Stimulated activated CD4-positive, alpha-beta T cell treated with anti-CD3 and anti-CD28 coated beads, Interleukin-1b, Interleukin-23, amount 100 ng/mL, for 48 hours (primary cell): ENCODE data around the gene GNA12.

Experiments
- DNase-seq: peaks from one replicate; pipeline ENCODE4 v3.0.0-alpha.2; 2020

GNA12 gene

DNA sequence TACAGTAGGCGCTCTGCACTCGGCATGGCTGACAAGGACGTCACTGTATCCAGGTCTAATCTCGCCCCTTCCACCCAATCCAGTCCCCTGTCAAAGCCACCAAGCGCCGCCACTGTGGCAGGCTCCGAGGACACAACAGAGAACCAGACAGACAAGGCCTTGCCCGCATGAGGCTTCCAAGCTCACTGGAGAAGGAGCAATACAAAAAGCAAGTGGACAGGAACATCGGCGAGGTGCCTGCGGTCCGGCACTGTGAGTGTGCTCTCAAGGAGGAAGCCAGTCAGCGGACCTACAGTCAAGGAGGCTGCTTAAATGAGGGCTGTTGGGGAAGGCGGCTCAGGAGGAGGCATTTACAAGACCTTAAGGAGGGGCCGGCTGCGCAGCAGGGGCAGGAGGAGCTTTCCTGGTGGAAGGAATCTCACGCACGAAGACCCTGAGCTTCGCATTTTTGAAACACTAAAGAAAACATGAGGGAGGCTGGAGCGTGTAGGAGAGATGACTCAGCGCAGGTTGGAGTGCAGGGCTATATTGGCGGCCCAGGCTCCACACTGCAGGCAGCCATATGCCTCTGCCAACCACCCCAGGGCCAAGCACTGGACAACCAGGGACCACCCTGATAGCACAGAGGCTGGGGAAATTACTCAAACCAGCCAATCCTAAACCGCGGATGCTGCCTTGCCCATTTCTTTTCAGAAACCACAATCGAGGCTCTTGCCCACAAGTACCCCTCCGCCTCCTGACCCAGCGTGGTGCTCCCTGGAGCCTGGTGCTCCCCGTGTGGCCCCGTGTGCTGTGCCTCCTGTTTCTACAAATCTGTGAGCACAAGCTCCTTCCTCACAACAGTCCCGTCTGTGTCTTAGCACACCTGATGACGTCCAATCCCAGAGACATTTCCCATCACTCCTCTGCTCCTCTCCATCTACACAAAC is 28.9 kb downstream of the GNA12 start:
- no peak for DNase-seq

DNA sequence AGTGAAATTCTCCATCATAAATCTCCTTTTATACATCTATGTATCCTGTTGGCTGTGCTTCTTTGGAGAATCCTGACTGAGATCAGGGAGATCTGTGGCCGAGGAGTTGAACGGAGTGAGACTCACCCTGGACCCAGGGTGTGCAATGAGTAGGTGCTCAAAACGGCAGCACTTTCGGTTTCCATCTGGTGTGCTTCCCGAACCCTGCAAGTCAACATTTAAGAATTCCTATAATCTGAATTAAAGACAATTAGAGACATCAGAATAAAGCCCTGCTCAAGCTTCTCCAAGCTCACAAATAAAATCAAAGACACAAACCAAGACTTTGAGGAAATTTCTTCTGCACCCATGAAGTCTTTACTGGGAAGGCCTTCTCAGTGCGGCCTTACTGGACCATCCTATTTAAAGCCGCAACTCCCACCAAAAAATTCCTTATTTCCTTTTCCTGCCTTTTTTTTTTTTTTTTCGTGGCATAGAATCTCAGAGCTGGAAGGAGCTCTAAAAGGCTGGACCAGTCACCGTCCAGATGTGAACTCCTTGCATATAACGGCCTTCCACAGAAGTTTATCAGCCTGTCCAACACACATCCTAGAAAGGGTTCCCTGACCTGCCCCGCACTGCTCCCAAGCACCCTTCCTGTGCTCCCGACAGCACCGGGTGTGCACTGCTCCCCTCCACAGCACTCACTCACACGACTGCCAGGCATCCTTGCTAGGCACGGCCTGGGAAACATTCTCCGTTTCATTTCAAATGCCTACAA is 29.7 kb downstream of the GNA12 start:
- no peak for DNase-seq

DNA sequence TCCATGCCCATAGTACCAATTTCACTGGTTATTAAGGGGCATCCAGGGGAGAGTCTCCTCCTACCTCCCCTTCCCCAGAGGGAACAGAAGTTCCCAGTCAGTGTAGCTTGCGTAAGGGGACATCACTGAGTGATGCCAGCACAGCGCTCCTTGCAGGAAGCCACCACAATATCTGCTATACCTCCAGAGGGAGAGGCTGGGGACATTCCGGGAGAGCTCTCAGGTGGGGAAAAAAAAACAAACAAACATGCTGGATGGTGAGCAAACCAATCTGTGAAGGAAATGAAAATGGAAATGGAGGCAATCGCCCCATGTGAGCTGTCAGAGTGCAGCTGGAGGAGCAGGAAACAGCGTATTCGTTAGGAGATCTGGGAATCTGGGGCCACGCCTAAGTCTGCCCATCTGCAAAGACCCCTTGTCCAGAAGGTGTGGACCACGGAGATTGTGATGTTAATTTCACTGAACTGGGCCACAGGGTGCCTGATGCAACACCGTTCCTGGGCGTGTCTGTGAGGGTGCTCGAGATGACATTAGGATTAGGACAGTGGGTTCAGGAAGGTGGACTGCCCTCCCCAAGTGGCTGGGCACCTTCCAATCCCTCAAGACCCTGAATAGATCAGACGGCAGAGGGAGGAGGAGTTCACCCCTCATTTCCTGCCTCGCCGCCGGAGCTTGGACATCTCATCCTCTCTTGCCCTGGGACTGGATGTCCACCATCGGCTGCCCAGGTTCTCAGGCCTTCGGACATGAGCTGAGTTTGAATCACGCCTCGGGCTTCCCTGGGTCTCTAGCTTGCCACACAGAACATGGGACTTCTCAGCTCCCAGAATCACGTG is 30.5 kb downstream of the GNA12 start:
- DNase-seq: no peak

DNA sequence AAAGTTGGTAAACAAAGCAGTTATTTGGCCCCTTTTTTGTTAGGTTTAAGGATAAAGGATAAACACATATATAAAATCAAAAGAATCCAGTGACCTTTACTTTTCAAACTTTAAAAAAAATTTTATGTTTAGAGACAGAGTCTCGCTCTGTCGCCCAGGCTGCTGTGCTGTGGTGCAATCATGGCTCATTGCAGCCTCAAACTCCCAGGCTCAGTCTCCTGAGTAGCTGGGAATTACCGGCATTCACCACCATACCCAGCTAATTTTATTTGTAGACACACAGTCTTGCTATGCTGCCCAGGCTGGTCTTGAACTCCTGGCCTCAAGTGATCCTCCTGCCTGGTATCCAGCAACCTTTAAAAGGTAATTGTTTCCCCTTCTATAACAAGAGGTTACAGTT is 31.3 kb downstream of the GNA12 start:
- DNase-seq: no peak

DNA sequence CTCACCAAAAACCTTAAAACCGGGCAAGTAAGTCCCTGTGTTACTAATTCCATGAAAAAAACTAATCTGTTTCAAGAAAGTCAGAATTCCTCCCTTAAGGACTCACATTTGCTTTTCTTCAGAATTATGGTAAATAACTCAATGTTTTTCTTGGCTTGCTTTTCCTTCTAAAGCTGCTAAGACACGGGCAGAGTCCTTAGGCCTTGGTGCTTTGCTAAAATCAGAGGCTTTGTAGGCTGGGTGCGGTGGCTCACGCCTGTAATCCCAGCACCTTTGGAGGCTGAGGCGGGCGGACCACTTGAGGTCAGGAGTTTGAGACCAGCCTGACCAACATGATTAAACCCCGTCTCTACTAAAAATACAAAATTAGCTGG is 32.0 kb downstream of the GNA12 start:
- DNase-seq: no peak

DNA sequence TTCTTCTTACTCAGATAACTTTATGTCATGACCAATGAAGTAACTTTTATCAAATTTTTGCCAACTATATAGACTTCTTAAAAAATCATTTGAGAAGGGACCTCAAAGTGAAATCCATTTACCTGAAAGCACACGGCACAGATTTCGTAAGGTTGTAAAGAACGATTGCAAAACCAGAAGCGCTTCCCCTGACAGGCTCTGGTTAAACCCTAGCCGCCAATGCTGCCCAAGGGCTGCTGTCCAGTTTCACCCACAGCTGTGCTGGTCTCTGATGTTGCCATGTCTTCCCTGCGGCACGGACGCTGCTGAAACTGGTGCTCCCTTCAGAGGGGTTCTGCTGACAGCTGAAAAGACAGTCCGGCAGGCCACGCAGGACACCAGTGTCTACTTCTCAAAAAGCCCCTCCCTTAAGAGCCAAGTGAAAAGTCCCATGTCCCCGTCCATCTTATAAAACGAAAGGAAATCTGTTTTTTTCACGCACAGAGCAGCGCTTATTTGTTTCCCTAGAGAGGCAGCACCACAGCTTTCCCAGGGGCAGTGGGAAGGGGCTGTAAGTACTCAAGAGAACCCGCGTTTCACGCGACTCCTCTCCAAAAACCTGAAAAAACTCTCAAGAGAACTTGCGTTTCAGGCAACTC is 32.5 kb downstream of the GNA12 start:
- DNase-seq: no peak

DNA sequence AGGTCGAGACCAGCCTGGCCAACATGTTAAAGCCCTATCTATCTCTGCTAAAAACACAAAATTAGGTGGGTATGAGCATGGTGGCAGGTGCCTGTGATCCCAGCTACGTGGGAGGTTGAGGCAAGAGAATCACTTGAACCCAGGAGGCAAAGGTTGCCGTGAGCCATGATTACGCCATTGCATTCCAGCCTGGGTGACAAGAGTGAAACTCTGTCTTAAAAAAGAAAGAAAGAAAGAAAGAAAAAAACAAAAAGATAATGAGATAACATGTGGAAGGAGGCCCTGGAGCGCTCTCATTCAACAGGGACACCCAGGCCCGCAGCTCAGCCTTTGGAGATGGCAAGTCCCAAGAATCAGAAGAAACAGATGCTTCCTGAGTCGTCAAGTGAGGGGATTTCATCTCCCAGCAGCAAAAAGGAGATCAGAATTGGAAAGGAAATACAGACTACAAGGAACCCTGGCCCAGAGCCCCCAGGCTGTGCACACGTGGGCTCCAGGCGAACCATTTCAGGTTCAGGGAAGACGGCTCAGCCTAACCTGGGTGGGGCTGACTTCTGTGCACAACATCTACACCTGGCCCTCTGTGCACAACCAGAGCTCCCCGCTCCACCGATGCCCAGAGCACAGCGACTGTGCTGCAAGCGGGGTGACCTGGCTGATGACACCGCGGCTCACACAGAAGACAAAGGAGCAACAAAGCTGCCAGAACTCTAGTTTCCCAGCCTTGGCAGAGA is 33.3 kb downstream of the GNA12 start:
- no peak for DNase-seq

DNA sequence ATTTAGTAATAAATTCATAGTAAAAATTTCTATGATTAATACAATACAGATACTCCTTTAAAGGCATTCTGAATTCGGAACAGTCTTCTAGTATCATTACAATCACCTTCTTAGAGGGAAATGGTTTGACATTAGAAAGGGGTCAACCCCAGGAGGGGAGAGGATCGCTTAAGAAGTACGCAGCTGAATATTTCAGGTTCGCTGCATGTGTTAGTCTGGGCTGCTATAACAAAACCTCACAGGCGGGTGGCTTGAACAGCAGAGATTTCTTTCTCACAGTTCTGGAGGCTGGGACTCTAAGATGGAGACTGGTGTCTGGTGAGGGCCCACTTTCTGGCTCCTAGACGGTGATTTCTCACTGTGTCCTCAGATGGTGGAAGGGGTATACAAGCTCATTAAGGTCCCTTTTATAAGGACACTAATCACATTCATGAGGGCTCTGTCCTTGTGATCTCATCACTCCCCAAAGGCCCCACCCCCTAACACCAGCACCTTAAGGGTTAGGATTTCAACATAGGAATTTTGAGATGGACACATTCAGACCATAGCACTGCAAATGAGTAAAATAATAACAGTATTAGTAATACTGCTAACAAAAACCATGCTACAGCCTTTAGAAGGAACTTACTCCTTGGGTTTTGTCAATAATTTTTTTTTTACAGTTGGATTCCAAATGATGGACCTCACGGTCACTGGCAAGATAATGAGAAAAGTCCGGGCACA is 34.0 kb downstream of the GNA12 start:
- no peak for DNase-seq

DNA sequence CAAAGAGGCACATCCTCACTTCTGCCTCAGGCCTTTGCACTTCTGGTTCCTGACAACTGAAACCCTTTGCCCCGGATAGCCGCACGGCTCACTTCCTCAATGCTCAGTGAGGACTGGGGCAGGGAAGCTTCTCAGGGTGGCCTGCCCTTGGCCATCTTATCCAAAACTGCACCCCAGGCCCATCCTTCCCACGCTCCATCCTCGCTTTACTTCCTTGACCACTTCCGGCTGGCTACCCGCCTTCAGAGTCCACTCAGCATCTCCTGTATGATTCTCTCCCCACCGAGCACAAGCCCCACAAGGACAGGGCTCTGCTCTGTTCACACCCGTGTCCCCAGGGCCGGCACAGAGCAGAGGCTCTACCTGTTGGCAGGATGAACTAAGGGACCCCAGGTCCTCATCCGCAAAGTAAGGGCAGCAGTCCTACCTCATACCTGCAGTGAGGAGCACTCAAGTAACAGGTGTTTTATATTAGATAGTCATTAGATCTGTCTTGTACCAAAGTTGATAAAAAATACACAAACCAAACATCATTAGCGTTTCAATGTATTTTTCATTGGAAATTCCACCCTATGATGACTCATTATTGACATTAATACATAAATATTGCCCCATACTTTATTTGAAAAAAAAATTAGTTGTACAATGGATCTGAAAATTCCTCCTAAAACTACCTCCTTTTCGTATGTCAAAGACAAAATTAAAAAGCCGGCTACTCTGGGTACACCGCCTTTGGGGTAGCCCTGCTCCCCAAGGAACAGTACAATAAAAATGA is 35.0 kb downstream of the GNA12 start:
- DNase-seq: no peak

DNA sequence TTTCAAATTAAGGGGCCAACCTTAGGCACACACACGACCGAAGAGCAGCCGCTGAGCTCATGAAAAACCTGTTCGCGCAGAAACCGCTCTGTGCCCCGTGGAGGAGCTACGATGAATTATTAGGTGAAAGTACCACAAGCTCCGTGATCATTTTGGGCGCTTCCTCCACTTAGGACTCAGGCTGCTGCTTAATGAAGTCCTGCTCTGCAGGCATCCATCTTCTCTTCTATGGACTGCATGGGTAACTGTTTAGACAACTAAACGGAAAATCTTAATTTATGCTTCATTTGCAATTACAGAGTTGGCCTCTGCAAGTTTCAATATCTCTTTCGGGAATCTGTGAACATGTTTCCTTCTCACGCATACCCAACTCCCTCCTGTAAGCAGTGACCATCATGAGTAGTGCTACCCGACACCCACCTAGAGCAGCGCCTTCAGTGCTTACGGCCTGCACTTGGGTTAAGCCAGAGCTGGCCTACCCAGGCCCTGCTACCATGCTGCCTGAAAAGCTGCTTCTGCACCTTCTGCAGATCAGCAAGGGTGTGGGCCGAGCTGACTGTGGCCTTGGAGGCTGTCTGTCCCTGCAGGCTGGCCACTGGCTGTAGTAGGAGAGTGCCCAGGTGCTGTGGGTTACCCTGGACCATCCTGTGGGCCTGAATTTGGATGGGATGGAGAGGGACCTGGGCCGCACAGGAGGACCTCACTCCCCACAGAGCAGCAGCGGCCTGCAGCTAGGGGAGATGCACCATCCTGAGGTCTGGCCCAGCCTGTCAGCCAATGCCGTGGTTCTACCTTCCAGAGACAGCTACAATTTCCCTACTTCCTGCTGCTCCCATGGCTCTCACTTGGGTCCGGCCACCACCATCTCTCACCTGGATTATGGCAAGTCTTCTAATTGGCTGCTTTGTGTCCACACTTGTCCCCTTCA is 36.0 kb downstream of the GNA12 start:
- no peak for DNase-seq

DNA sequence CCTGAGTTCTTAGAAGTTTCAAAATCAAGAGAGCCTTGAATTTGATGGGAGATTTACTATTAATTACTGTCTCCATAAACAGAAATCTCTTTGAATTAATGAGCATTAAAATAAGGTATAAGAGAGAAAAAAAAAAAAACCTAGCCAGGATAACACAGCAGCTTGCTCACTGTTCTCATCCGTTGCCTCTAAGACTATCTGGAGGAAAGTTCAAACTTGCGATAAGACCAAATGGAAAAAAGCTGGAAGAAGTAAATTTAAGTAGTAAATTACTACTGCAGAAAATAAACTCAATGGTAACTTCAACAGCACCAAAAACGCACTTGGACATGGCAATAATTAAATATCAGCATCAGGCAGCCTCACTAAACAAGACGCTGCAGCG is 36.7 kb downstream of the GNA12 start:
- no peak for DNase-seq

DNA sequence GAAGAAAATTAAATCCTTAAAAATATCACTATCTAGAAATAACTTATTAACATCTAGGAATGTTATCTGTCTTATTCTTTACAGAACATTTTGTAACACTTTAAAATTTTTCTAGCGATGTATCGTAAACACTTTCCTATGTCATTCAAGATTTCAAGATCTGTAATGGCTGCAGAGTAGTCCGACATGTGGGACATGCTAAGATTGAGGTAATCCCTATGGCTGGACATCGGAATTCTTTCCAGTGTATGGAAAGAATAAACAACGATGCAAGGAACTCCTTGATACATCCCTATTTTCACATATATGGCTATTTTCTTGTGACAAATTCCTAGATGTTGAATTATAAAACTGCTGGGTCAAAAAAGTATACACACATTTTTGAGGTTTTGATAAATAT is 37.5 kb downstream of the GNA12 start:
- no peak for DNase-seq

DNA sequence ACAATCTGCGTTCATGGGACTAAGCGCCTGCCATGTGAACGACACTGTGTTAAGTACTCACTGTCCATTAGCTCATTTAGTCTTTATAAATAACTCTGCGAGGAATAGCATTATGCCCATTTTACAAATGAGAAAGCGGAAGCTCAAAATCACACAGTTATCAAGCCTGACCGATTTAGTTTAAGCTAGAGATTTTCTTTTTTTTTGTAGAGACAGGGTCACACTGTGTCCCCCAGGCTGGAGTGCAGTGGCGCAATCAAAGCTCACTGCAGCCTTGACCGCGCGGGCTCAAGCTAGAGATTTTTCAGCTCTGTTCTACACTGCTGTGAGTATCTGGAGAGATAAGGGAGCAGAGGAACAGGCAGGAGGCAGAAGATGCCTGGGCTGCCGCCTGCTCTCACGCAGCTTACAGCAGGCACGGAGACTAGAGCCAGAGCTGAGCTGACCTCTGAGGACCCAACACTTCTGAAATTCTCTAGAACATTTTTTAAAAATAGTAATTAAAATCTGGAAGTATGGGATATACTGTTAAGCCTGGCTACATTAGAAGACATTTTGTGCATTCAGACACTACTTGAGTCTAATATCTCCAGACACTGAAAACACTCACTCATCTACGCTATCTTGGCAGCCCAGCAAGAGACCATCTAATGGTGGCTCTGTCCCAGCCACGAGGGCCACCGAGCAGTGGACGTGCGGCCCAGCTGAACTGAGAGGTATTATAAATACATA is 38.7 kb downstream of the GNA12 start:
- no peak for DNase-seq

DNA sequence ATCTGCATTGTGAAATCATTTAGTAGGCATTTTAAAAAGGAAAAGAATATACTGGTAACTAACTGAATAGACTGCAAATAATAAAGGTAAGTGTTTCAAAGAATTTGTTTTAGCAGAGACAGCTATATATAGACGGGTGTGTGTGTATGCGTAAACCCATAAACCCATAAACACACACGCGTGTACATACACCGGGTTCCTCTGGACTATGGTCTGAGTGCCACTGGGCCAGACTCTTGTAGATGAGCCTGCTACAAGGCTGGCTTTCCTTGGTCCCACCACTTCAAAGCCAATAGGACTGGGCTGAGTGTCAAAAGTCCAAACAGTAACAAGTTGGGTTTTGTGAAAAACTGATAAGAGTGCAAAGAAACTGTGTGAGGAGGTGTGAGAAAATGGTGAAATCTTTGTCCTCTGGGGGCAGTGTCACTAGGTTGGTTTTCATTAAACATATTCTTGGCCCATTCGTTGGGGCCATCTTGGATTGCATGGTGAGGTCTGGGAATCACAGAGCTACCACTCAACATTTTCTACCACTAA is 39.8 kb downstream of the GNA12 start:
- DNase-seq: no peak

DNA sequence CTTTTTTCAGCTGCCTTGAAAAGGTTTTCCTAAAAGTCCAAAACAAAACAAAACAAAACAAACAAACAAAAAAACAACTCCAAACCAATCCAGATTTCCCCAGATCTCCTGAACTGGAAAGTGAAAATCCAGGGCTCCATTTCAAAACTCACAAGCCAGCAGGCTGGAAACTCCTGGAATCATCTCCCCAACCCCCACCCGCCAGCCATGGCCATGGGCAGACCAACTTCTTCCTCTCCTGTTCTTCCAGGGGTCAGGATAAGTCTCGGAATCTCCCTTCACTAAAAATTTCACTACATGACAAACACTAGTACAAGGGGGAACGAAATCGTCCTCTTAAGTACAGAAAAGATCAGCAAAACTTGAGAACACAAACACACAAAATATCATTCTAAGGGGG is 40.4 kb downstream of the GNA12 start:
- no peak for DNase-seq

DNA sequence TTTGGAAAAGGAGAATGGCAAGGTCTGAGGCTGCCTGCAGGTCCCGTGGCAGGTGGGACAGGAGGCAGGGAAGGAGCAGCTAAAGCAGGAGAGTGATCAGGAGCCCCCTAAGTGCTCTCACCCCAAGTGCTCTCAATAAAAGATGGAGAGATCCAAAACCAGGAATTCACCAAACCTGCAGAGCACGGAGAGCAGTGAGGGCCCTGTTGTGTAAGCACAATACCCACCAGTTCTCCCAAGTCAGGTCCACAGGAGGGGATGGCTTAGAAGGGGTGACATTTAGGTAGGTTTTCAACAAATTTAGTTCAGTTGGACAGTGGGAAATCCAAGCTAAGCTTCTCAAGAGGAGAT is 40.8 kb downstream of the GNA12 start:
- no peak for DNase-seq

DNA sequence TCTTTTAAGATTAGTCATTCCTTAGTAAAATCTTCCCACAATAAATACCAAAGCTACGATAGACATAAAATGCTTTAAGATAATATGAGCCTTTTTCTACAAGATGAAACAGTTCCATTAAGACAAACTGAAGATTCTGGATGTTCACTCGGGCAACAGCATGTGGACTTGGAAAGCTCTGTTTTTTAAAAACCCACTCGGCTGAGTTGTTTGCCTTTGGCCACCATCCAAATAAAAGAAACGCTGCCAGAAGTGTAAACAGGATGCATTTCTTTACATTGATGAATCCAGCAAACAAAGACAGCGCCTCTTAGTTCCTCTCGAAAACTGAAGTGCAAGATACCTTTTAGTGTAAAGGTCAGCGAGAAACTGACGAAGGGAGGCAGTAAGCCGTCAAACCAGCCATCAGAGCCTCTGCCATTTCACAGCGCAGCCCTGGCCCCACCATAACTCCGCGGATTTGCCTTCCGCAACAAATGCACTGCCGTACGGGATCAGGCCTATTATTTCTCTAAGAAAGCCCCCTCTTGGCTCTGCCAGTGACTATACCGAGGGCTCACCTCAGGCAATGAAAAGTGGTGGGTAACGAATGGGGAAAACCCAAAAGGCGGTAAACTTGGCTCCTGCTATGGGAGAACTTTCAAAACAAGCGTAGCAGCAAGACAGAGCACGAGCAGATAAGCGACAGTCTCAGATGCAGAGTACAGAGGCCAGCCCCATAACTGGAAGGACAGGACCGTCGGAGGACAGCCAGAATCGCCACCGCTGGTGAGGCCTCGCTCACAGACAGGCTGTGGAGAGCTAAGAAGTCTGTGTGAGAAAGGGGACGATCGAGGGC is 41.4 kb downstream of the GNA12 start:
- no peak for DNase-seq

DNA sequence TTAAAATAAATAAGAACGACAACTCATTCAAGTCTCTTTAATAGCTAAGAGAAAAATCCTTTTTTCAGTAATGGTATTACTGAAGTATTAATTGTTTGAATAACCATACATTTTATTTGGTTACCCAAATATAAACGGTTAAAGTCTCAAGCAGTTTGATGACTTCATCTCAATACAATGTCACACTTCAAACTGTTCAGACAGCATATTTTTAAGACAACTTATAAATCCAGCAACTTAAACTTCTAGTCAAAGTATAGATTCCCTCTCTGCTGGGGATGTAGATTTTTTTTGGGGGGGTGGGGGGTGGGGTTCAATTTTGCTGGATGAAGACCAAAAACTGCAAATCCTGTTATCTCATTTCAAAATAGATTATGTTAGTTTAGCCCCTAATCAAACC is 42.0 kb downstream of the GNA12 start:
- no peak for DNase-seq
